HL-60 (cell line): ENCODE results near the gene MIAT.

Experiments
- DNase-seq, 2 experiments: peaks; one replicate each; pipeline ENCODE4 v3.0.0-alpha.2; 2010 to 2020; ENCODE audit warnings: low read depth in 1 of 2, low spot score in 1 of 2
- H3K27ac ChIP-seq: fragments of 250-450 bp; sonication (Bioruptor Pico); replicated peaks from 2 replicates; pipeline ENCODE4 v1.5.1; 2020; ENCODE audit warnings: mild to moderate bottlenecking, moderate library complexity
- H3K27me3 ChIP-seq: fragments of 250-450 bp; sonication (Bioruptor Pico); 2 replicates; pipeline ENCODE4 v1.5.1; 2021; ENCODE audit warnings: mild to moderate bottlenecking, moderate library complexity; ENCODE audit not compliant: insufficient read depth, poor library complexity, severe bottlenecking
- H3K4me3 ChIP-seq: replicated peaks from 2 replicates; pipeline ENCODE4 v1.5.1; 2011; ENCODE audit warnings: mild to moderate bottlenecking, control low read depth, low read length; ENCODE audit not compliant: insufficient read depth
- GABPA ChIP-seq: IDR thresholded peaks from 2 replicates; pipeline ENCODE4 v1.6.1; 2012; ENCODE audit warnings: low read depth
- POLR2AphosphoS5 ChIP-seq: IDR thresholded peaks from 2 replicates; pipeline ENCODE4 v1.6.1; 2012; ENCODE audit warnings: low read depth
- SPI1 ChIP-seq: IDR thresholded peaks from 2 replicates; pipeline ENCODE4 v1.6.1; 2012; ENCODE audit warnings: low read depth, mild to moderate bottlenecking, borderline replicate concordance
- TF ChIP-seq, protein P1 (sequence below): IDR thresholded peaks from 2 replicates; pipeline ENCODE4 v1.6.1; 2012; ENCODE audit warnings: low read depth; ENCODE audit not compliant: insufficient replicate concordance
- TF ChIP-seq, protein P2 (sequence below): IDR thresholded peaks from one replicate; pipeline ENCODE4 v1.5.1; 2011; ENCODE audit warnings: low read length, control low read depth, inconsistent platforms; ENCODE audit not compliant: insufficient read depth

The MIAT gene

DNA sequence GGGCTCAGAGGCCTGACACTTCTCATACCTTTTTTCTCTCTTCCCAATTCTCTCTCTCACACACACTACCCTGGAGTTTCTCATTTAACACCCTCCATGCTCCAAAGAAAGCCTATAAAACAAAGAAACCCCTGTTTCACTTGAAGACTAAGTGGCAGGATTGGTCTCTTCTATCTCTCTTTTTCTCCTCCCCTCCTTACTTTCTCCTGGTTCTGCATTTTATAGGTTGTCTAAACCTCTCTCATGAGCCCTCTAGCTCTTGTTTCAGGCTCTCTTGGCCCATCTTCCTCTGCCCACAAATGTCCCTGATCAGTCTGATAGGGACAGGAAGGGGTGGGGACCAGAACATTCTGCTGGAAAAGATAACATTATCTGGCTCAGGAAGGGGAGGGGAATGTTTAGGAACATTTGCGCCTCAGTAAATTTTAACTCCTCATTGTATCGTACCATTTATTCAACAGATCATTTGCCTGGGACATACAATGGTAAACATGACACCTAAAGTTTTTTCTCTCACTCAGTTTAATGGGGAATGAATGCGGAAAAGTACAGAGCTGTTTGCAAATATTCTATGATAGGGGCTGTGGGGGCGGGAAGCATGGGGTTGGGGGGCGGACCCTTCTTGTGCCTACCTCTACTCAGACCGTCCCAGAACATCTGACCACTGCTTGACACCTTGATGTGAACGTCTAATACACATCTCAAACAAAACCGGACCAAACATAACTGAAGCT is 24.8 kb upstream of the MIAT start:
- Histone ChIP-seq H3K4me3 (no peak overlapping the region), H3K27ac (no peak overlapping the region), H3K27me3 (no peaks in the 10 kb centered on the region)
- TF ChIP-seq, protein P1, sequence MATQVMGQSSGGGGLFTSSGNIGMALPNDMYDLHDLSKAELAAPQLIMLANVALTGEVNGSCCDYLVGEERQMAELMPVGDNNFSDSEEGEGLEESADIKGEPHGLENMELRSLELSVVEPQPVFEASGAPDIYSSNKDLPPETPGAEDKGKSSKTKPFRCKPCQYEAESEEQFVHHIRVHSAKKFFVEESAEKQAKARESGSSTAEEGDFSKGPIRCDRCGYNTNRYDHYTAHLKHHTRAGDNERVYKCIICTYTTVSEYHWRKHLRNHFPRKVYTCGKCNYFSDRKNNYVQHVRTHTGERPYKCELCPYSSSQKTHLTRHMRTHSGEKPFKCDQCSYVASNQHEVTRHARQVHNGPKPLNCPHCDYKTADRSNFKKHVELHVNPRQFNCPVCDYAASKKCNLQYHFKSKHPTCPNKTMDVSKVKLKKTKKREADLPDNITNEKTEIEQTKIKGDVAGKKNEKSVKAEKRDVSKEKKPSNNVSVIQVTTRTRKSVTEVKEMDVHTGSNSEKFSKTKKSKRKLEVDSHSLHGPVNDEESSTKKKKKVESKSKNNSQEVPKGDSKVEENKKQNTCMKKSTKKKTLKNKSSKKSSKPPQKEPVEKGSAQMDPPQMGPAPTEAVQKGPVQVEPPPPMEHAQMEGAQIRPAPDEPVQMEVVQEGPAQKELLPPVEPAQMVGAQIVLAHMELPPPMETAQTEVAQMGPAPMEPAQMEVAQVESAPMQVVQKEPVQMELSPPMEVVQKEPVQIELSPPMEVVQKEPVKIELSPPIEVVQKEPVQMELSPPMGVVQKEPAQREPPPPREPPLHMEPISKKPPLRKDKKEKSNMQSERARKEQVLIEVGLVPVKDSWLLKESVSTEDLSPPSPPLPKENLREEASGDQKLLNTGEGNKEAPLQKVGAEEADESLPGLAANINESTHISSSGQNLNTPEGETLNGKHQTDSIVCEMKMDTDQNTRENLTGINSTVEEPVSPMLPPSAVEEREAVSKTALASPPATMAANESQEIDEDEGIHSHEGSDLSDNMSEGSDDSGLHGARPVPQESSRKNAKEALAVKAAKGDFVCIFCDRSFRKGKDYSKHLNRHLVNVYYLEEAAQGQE = no peak
- no peak for TF ChIP-seq GABPA
- TF ChIP-seq, protein P2, sequence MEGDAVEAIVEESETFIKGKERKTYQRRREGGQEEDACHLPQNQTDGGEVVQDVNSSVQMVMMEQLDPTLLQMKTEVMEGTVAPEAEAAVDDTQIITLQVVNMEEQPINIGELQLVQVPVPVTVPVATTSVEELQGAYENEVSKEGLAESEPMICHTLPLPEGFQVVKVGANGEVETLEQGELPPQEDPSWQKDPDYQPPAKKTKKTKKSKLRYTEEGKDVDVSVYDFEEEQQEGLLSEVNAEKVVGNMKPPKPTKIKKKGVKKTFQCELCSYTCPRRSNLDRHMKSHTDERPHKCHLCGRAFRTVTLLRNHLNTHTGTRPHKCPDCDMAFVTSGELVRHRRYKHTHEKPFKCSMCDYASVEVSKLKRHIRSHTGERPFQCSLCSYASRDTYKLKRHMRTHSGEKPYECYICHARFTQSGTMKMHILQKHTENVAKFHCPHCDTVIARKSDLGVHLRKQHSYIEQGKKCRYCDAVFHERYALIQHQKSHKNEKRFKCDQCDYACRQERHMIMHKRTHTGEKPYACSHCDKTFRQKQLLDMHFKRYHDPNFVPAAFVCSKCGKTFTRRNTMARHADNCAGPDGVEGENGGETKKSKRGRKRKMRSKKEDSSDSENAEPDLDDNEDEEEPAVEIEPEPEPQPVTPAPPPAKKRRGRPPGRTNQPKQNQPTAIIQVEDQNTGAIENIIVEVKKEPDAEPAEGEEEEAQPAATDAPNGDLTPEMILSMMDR = no peak
- TF ChIP-seq SPI1 = no peak
- no peak for TF ChIP-seq POLR2AphosphoS5
- DNase-seq = no peak

GRCh38 chr22:26634189-26634588 is 23.2 kb upstream of the MIAT start:
- no peaks in the 10 kb centered on the region for H3K27me3 ChIP-seq
- H3K27ac ChIP-seq = no peak overlapping the region
- no peak for DNase-seq
- TF ChIP-seq, protein P2 = no peak
- TF ChIP-seq, protein P1 = no peak
- TF ChIP-seq SPI1 (no peak), GABPA (no peak), POLR2AphosphoS5 (no peak)
- no peak overlapping the region for H3K4me3 ChIP-seq

DNA sequence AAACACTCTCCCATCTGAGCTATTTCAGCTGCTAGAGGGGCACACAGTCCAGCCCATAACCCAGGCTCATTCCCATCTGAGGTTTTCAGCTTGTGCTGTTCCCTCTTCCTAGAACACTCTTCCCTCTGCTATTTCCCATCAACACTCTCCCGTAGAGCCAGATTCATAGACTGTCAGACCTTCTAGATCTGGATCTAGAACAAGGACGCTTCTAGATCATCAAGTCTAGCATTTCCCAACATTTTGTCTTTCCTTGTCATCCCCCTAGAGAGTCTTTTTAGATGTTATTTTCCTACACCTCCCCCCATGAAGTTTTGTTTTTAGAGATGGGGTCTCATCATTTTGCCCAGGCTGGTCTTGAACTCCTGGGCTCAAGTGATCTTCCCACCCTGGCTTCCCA is 22.3 kb upstream of the MIAT start:
- Histone ChIP-seq H3K27me3 (no peaks in the 10 kb centered on the region), H3K4me3 (no peak overlapping the region), H3K27ac (no peak overlapping the region)
- DNase-seq = no peak
- TF ChIP-seq POLR2AphosphoS5 = no peak

GRCh38 chr22:26636296-26636695 is 21.1 kb upstream of the MIAT start:
- H3K27ac ChIP-seq = no peak overlapping the region
- H3K4me3 ChIP-seq = no peak overlapping the region
- no peaks in the 10 kb centered on the region for H3K27me3 ChIP-seq
- DNase-seq = no peak
- TF ChIP-seq, protein P2 = no peak
- TF ChIP-seq POLR2AphosphoS5 (no peak), GABPA (no peak), SPI1 (no peak)
- TF ChIP-seq, protein P1 = no peak
